Measurements from ENCODE around the gene TPM3. TPM values are rescaled to one million over a fixed set of nuclear protein-coding genes. Genes with fewer than 3 reads are reported as not detected.
A peak's percentile ranks its signal among the peaks of the same experiment; 100 is the strongest.
"Not testable (repeated sequence)": the region's sequence is repeated elsewhere in the genome, so short reads cannot be mapped to it uniquely, and the experiment has no call there.

The TPM3 gene
- total RNA-seq, 1 experiment from 2014 or later: 766 TPM

GRCh38 chr1:154212083-154212482, 20.2 kb upstream of the TPM3 start:
- DNase-seq (ENCODE audit: low read depth, low spot score): no peak
- in situ Hi-C loops (cut with HindIII; ENCODE audit: low pct_unique_long_range_greater_than_20kb, low sequenced_read_pairs): no loop called here

- in situ Hi-C loops (cut with HindIII; ENCODE audit: low pct_unique_long_range_greater_than_20kb, low sequenced_read_pairs): no loop called here
- DNase-seq (ENCODE audit: low read depth, low spot score): no peak
Observed at GRCh38 chr1:154208677-154209388, 16.9 kb upstream of the TPM3 start.

- no peak for DNase-seq (ENCODE audit: low read depth, low spot score)
Observed at GRCh38 chr1:154207262-154207661, 15.4 kb upstream of the TPM3 start.

GRCh38 chr1:154206196-154206595, 14.3 kb upstream of the TPM3 start, which contains the start of gene CFAP141:
CFAP141 (minus strand) TSS chr1:154206333; CDS start chr1:154206307, 26 bp downstream.
- in situ Hi-C loops (cut with HindIII; ENCODE audit: low pct_unique_long_range_greater_than_20kb, low sequenced_read_pairs): no loop called here
- DNase-seq (ENCODE audit: low read depth, low spot score): peak; percentile 34

More at GRCh38 chr1:154207262-154207661, 15.4 kb upstream of the TPM3 start:
- in situ Hi-C loops (cut with HindIII; ENCODE audit: low pct_unique_long_range_greater_than_20kb, low sequenced_read_pairs): no loop called here

GRCh38 chr1:154205778-154206177, 13.9 kb upstream of the TPM3 start:
- in situ Hi-C loops (cut with HindIII; ENCODE audit: low pct_unique_long_range_greater_than_20kb, low sequenced_read_pairs); DNase-seq (ENCODE audit: low read depth, low spot score): not testable (repeated sequence)

GRCh38 chr1:154199563-154199879, 7.6 kb upstream of the TPM3 start:
- peak; percentile 67 for DNase-seq (ENCODE audit: low read depth, low spot score)
- in situ Hi-C loops (cut with HindIII; ENCODE audit: low pct_unique_long_range_greater_than_20kb, low sequenced_read_pairs): no loop called here

GRCh38 chr1:154198756-154199562, 7.1 kb upstream of the TPM3 start:
- in situ Hi-C loops (cut with HindIII; ENCODE audit: low pct_unique_long_range_greater_than_20kb, low sequenced_read_pairs): no loop called here
- DNase-seq (ENCODE audit: low read depth, low spot score): peak; percentile 90

GRCh38 chr1:154193821-154194220, 1.9 kb upstream of the TPM3 start:
- in situ Hi-C loops (cut with HindIII; ENCODE audit: low pct_unique_long_range_greater_than_20kb, low sequenced_read_pairs): no loop called here
- peak; percentile 56 for DNase-seq (ENCODE audit: low read depth, low spot score)

- in situ Hi-C loops (cut with HindIII; ENCODE audit: low pct_unique_long_range_greater_than_20kb, low sequenced_read_pairs): no loop called here
- no peak for DNase-seq (ENCODE audit: low read depth, low spot score)
Observed at GRCh38 chr1:154192476-154192875, 576 bp upstream of the TPM3 start.

- in situ Hi-C loops (cut with HindIII; ENCODE audit: low pct_unique_long_range_greater_than_20kb, low sequenced_read_pairs): no loop called here
- no peak for DNase-seq (ENCODE audit: low read depth, low spot score)
Observed at GRCh38 chr1:154190550-154190949, 1.4 kb downstream of the TPM3 start.

- in situ Hi-C loops (cut with HindIII; ENCODE audit: low pct_unique_long_range_greater_than_20kb, low sequenced_read_pairs): no loop called here
- no peak for DNase-seq (ENCODE audit: low read depth, low spot score)
Observed at GRCh38 chr1:154186852-154187501, 4.9 kb downstream of the TPM3 start.

GRCh38 chr1:154186177-154186576, 5.7 kb downstream of the TPM3 start:
- in situ Hi-C loops (cut with HindIII; ENCODE audit: low pct_unique_long_range_greater_than_20kb, low sequenced_read_pairs): no loop called here
- DNase-seq (ENCODE audit: low read depth, low spot score): peak; percentile 85

- in situ Hi-C loops (cut with HindIII; ENCODE audit: low pct_unique_long_range_greater_than_20kb, low sequenced_read_pairs): no loop called here
- DNase-seq (ENCODE audit: low read depth, low spot score): peak; percentile 99
Observed at GRCh38 chr1:154183046-154183915, 8.6 kb downstream of the TPM3 start.

- in situ Hi-C loops (cut with HindIII; ENCODE audit: low pct_unique_long_range_greater_than_20kb, low sequenced_read_pairs): no loop called here
- DNase-seq (ENCODE audit: low read depth, low spot score): peak; percentile 68
Observed at GRCh38 chr1:154182344-154183045, 9.4 kb downstream of the TPM3 start.

GRCh38 chr1:154181944-154182343, 10.0 kb downstream of the TPM3 start:
- no peak for DNase-seq (ENCODE audit: low read depth, low spot score)
- in situ Hi-C loops (cut with HindIII; ENCODE audit: low pct_unique_long_range_greater_than_20kb, low sequenced_read_pairs): no loop called here

GRCh38 chr1:154179946-154180687, 11.8 kb downstream of the TPM3 start:
- in situ Hi-C loops (cut with HindIII; ENCODE audit: low pct_unique_long_range_greater_than_20kb, low sequenced_read_pairs): no loop called here
- no peak for DNase-seq (ENCODE audit: low read depth, low spot score)

All from SK-MEL-5 (cell line).